Osteoblast (primary cell): ENCODE measurements around the gene SPATC1L. TPM values are rescaled to one million over a fixed set of nuclear protein-coding genes. Genes with fewer than 3 reads are reported as not detected.

Experiments used
- DNase-seq: peaks from one replicate; pipeline ENCODE4 v3.0.0; 2011; ENCODE audit warnings: low spot score, mixed read lengths; ENCODE audit not compliant: insufficient read length; ENCODE audit errors: missing footprints
- H2AFZ ChIP-seq: 2 replicates; pipeline ENCODE4 v1.6.0; 2011; ENCODE audit warnings: mild to moderate bottlenecking, low read length
- H3K27ac ChIP-seq: 2 replicates; pipeline ENCODE4 v1.5.1; 2011; ENCODE audit warnings: mild to moderate bottlenecking, low read depth, low read length, moderate library complexity
- H3K27me3 ChIP-seq: 2 replicates; pipeline ENCODE4 v1.6.0; 2012; ENCODE audit warnings: mild to moderate bottlenecking, control low read depth, inconsistent platforms, low read length, moderate library complexity; ENCODE audit not compliant: insufficient read depth
- H3K36me3 ChIP-seq: 2 replicates; pipeline ENCODE4 v1.5.1; 2011; ENCODE audit warnings: mild to moderate bottlenecking, low read length, control low read depth, moderate library complexity; ENCODE audit not compliant: insufficient read depth
- H3K4me1 ChIP-seq: 2 replicates; pipeline ENCODE4 v1.5.1; 2011; ENCODE audit warnings: mild to moderate bottlenecking, low read length, control low read depth, moderate library complexity; ENCODE audit not compliant: insufficient read depth
- H3K4me2 ChIP-seq: 2 replicates; pipeline ENCODE4 v1.6.0; 2011; ENCODE audit warnings: mild to moderate bottlenecking, low read length; ENCODE audit not compliant: insufficient read depth
- H3K4me3 ChIP-seq: fragments of 200-600 bp; sonication (generic); 3 replicates; pipeline ENCODE4 v1.5.1; 2012; ENCODE audit warnings: mild to moderate bottlenecking, low read length, inconsistent platforms; ENCODE audit not compliant: insufficient read depth
- H3K79me2 ChIP-seq: 2 replicates; pipeline ENCODE4 v1.6.0; 2012; ENCODE audit warnings: mild to moderate bottlenecking, low read length, control low read depth, inconsistent platforms; ENCODE audit not compliant: insufficient read depth
- H3K9me3 ChIP-seq: 2 replicates; pipeline ENCODE4 v1.5.1; 2011; ENCODE audit warnings: low read depth, low read length, control low read depth
- H4K20me1 ChIP-seq: 2 replicates; pipeline ENCODE4 v1.6.0; 2012; ENCODE audit warnings: mild to moderate bottlenecking, low read length, control low read depth; ENCODE audit not compliant: insufficient read depth
- CTCF ChIP-seq: IDR thresholded peaks from 2 replicates; pipeline ENCODE4 v1.5.1; 2011; ENCODE audit warnings: mild to moderate bottlenecking, low read depth, low read length, moderate library complexity; ENCODE audit errors: extremely low read depth
- total RNA-seq: library from RNA; depleted of rRNA; stranded (reverse); fragments of >200 nt; gene quantifications from 2 replicates; pipeline ENCODE4 v1.2.3, GENCODE V29; 2012

The SPATC1L gene
- total RNA-seq, 1 donor, result 6.9 TPM

- Histone ChIP-seq H2AFZ (no peak overlapping the region), H3K27ac (no peak overlapping the region), H3K4me2 (no peak overlapping the region), H3K79me2 (no peaks in the 10 kb centered on the region), H3K36me3 (no peaks in the 10 kb centered on the region), H3K4me1 (peaks cover 4% of the 10 kb centered on the region), H3K4me3 (no peak overlapping the region), H4K20me1 (no peaks in the 10 kb centered on the region), H3K9me3 (no peaks in the 10 kb centered on the region), H3K27me3 (no peaks in the 10 kb centered on the region)
- no peak for TF ChIP-seq CTCF
- DNase-seq, result peak; percentile 87
Observed at GRCh38 chr21:46151261-46151988, 32.8 kb downstream of the SPATC1L start.

GRCh38 chr21:46150491-46151121 is 33.7 kb downstream of the SPATC1L start:
- TF ChIP-seq CTCF, result no peak
- no peak overlapping the region for H2AFZ ChIP-seq
- H3K9me3 ChIP-seq, result no peaks in the 10 kb centered on the region
- H3K79me2 ChIP-seq, result no peaks in the 10 kb centered on the region
- no peak overlapping the region for H3K27ac ChIP-seq
- H3K36me3 ChIP-seq, result no peaks in the 10 kb centered on the region
- H3K4me1 ChIP-seq, result peaks cover 4% of the 10 kb centered on the region
- H3K27me3 ChIP-seq, result no peaks in the 10 kb centered on the region
- no peak overlapping the region for H3K4me2 ChIP-seq
- H3K4me3 ChIP-seq, result no peak overlapping the region
- DNase-seq, result peak; percentile 84
- no peaks in the 10 kb centered on the region for H4K20me1 ChIP-seq

- Histone ChIP-seq H3K27ac (no peak overlapping the region), H3K36me3 (no peaks in the 10 kb centered on the region), H3K9me3 (no peaks in the 10 kb centered on the region), H3K4me2 (no peak overlapping the region), H3K4me3 (no peak overlapping the region), H3K79me2 (no peaks in the 10 kb centered on the region), H4K20me1 (no peaks in the 10 kb centered on the region), H2AFZ (no peak overlapping the region), H3K27me3 (no peaks in the 10 kb centered on the region), H3K4me1 (peaks cover 4% of the 10 kb centered on the region)
- TF ChIP-seq CTCF, result no peak
- DNase-seq, result no peak
Observed at GRCh38 chr21:46150073-46150472, 34.2 kb downstream of the SPATC1L start.

- TF ChIP-seq CTCF, result no peak
- Histone ChIP-seq H3K27ac (no peak overlapping the region), H3K4me2 (no peak overlapping the region), H3K27me3 (no peaks in the 10 kb centered on the region), H3K9me3 (no peaks in the 10 kb centered on the region), H3K36me3 (no peaks in the 10 kb centered on the region), H3K4me3 (no peak overlapping the region), H3K4me1 (peaks cover 4% of the 10 kb centered on the region), H3K79me2 (no peaks in the 10 kb centered on the region), H2AFZ (no peak overlapping the region), H4K20me1 (no peaks in the 10 kb centered on the region)
- peak; percentile 74 for DNase-seq
Observed at GRCh38 chr21:46149205-46149901, 34.9 kb downstream of the SPATC1L start.
